T-helper 1 cell (primary cell): ENCODE measurements around the gene PGS1.

Experiments used
- DNase-seq, 5 donors: peaks; one replicate each; pipeline ENCODE4 v3.0.0-alpha.2; 2012 to 2020

Gene PGS1

GRCh38 chr17:78364436-78365281 is 13.8 kb upstream of the PGS1 start:
- DNase-seq: no peak

DNA sequence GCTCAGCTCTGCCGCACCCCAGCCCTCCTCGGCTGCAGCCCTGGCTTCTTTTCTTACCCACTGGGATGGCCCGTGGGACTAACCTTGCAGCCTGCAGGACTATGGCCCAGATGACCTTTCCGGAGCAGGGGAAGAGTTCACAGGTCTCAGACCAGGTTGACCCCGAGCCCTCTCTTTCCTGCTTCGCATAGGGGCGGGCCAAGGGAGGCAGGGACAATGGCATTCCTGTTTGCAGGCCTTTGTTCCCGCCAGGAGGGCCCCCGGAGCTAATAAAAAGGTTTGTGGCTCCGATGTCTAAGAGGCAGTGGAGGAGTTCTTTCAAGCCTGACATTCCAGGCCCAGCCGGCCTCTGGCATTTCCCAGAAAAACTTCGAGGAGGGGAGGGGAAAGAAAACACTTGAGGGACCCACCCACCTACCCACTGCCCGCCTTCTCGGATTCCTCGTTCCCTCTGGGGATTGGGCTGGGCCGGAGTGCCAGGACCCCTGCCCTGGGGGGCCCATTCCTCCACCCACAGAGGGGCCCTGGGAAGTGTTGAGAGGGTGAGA is 12.8 kb upstream of the PGS1 start:
- no peak for DNase-seq

DNA sequence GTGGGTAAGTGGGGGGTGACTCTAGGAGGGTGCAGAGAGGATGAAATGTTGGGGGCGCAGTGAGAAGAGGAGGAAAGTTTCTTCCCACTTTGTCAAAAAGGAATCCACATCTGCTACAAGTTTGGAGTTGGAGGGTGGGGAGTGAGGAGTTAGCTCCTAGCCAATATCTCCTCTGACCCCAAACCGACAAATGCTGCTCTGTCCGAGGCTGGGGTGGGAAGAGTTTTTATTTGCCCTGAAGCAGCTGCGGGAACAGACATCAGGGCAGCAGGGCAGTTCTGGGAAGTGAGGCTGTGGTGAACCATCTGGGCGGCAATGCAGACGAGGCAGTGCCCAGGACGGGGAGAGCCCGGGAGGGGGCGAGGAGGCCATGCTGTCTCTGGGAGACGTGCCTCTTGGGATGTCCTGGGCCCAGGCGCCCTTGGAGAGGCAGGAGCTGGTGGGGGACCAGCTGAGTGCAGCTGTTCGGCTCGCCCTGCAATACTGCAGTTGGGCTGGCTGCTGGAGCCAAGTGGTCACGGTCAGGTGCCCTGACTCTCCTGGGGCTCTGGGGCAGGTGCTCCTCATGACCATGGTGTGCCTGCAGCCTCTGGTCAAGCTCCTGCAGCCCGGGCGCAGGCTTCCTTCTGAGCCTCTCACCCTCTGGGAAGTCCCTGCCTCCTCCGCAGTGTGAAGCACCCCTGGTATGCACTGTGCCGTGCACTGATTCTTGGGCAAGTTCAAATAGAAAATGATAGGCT is 12.2 kb upstream of the PGS1 start:
- no peak for DNase-seq

DNA sequence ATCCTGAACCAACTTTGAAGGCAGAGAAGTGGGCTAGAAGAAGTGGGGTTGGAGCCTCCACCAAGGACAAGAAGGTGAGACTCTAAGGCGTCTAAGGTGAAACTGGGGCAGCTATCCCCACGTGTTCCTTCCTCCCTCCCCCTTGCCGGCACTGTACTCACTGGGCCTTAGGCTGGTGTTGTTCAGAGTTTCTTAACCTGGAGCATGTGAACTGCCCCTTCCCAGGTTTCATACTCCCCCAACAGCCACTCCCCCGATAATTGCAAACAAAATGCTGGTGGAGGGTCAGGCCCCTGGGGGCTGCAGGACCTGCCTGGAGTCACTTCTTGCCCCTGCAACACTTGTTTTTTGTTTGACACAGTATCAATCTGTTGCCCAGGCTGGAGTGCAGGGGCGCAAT is 11.3 kb upstream of the PGS1 start:
- no peak for DNase-seq

DNA sequence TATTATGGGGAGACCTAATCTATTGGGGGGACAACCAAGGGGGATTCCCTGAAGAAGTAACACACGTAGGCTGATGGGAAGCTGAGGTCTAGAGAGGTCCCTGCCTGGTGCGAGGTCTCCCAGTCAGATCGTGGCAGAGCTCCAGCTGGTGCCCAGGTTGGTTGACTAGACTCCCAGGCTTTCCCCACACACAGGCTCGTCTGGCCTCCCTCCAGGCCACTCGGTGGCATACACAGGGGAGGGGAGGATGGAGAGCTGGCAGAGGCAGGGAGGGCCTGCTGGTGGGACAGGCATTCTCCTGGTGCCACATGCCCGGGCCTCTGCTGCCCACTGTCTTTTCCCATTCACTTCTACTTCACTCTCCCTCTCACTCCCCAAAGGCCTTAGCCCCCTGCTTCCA is 10.1 kb upstream of the PGS1 start:
- DNase-seq: no peak

DNA sequence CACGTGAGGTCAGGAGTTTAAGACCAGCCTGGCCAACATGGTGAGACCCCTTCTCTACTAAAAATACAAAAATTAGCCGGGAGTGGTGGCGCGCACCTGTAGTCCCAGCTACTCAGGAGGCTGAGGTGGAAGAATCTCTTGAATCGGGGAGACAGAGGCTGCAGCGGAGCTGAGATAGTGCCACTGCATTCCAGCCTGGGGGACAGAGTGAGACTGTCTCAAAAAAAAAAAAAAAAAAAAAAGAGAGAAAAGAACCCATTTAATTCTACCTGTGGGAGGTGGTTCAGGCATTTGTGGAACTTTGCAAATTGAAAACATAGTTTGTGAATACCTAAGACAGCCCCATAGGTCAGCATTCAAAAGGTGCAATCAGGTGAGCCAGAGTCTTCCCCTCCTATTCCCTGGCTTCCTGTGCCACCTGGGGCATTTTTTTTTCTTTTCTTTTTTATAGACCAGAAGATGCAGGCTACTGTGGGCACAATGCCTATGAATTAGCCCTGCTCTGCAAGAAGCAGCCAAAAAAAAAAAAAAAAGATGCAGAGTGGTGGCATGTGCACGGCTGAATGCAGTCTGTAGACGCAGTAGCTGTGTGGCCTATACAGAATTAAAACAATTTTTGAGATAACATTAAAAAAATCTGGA is 9.5 kb upstream of the PGS1 start:
- DNase-seq: no peak

DNA sequence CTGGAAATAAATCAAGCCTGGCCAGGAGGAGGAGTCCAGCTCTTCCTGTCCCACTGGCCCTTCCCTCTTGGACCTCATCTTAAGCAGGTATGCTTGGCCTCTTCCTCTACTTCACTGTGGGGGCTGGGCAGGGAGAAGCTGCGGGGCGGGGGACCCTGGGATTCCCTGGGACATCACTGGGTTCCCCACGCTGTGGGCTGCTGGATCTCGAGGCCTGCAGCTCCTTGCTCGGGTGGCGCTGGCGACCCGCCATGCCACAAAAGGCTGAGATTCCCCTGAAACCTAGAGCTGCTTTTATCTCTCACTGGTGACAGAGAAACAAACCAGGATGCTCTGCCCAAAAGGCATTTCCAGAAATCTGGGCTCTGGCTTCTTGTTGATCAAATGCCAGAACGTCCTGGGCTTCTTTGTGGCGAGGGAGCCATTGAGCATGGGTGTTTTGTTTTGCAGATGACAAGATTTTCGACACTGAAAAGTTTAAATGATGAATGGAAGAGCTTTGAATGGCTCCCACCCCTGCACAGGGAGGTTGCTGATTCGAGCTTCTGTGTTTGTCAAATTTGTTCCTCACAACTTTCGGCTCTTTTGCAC is 8.6 kb upstream of the PGS1 start:
- no peak for DNase-seq

GRCh38 chr17:78371056-78371455 is 7.4 kb upstream of the PGS1 start:
- no peak for DNase-seq

DNA sequence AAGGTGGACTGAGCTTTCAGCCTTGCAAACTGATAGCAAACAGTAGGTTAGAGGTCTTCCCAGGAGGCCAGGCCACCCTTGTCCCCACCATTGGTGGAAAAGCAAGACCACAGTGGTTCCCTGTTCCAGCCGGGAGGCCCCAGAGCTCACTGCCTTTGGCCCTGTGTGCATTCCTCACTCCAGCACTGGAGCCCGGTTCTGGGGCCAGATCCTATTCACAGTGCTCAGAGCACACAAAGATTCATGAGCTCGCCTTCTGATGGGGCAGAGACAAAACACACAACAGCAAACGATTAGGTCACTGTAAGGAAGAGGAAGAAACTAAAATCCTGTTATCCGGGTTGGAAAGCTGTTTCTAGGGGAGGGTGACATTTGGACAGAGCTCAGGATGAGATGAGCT is 5.6 kb upstream of the PGS1 start:
- no peak for DNase-seq

DNA sequence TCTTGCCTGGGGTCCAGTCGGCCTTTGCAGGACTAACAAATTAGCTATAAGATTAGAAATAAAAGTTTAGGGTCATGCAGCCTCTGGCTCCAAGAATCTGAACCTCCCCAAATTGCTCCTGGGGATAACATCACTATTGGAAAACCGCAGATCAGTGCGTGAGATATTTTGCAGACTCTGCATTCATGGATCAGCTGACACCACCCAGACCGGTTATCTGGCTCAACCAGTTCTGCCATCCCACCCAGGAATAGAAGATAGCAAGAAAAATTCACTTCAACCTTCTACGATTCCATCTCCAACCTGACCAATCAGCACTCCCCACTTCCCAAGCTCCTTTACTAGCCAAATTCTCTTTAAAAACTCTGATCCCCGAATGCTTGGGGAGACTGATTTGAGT is 4.3 kb upstream of the PGS1 start:
- DNase-seq: no peak

DNA sequence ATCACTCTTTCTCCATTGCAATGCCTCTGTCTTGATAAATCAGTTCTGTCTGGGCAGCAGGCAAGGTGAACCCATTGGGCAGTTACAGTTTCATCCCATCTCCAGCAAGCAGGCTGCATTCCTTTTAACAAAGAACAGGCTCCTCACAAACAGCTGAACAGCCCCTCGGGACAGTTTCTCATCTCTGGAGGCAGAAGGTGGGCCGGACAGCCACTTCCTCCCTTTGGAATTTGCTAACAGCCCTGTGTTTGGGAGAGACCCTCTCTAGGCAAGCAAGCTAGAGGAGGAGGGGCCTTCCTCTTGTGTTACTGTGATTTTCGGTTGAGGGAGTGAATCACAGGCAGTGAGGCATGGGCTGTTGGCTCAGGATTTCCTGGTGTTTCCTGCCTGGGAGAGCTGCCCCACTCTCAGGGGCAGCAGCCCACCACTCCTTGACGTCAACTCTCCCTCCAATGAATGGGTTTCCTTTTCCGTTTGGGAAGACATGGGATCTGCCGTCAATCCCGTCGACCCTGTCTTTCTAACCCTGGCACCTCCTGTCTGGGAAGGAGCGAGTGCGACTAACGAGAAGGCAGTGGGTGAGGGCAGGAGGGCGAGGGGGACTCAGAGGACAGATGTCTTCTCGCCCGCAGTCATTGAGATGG is 3.7 kb upstream of the PGS1 start:
- no peak for DNase-seq

GRCh38 chr17:78375401-78376151 is 2.9 kb upstream of the PGS1 start:
- no peak for DNase-seq

GRCh38 chr17:78376161-78376560 is 2.3 kb upstream of the PGS1 start:
- no peak for DNase-seq

- no peak for DNase-seq
Measured at GRCh38 chr17:78377858-78378224, 608 bp upstream of the PGS1 start.

DNA sequence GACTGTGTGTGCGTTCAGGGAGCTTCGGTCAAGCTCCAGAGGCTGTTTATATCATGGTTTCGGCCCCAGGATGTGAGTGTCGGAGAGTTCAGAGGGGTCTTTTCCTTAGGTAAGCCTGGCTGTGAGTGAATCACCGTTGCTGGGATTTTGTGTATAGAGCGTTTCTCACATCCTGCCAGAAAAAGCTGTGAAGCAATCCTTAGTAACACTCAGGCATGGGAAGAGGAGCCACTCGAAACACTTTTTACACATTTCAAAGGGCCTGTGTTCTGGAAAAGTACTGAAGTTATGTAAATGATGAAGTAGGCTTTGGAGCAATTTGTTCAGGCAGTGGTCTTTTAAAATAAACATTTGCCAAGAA is 662 bp downstream of the PGS1 start:
- DNase-seq: peak in 1 of 5 donors; percentile 46

GRCh38 chr17:78380370-78380769 is 1.9 kb downstream of the PGS1 start:
- DNase-seq: peak in 1 of 5 donors; percentile 47

DNA sequence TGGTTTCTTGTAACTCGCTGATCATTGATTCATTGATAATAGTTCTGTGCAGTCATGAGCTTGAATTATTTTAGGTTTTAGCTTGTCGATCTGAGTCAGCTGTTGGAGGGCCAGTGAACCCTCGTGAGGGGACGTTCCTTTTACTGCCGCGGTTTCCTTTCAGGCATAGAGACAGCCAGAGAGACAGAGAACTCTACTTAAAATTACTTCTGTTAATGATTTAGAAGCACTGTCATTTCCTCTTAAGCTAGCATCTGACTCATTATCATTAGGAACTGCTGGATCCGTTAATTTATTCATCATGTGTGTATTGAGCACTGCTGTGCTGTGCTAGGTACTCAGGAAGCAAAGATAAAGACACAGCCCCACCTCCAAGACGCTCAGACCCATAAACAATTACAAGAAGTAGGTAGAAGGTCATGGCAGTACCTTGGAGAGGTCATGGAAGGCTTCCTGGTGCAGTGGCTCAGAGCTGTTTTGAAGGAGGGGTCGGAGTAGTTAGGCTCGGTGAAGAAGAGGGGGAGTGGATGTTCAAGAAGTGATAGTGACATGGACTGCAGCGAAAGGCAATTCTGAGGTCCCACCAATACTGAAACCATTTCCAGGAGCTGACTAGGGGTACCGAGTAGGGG is 3.3 kb downstream of the PGS1 start:
- DNase-seq: peak in 3 of 5 donors; percentile 29 to 86 (median 42)

DNA sequence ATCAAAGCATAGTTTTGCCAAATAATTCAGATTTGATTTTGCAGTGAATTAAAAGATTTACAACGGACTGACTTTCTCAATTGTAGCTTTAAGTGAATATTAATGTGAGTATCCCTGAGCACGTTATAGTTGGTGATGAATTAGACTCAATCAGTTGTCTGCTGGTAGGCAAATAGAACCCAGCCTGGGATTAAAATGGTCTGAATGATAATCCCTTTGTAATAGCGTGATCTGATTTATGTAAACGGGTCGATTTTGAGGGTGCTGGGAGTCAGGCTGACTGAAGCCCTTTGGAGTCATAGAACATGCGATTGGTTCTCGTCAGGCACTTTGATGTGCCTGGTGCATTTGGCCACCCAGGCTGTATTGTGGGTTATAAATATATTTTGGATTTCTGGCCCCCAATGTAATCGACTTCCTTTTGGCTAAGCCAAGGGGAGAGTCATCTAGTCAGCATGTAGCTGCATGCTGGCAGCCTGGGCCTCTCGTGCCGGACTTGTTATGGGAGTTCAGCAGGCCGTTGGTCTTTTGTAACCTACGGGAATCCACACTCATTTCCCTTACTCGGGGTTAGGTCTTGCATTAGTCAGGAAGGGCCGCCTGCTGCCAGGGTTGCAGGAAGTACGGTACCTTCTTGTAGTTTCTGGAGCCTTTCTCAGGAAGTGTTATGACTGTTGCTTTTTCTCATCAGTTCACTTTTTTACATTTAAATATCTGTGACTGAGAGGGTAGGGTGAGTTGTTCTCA is 5.4 kb downstream of the PGS1 start:
- peak in 1 of 5 donors; percentile 89 for DNase-seq

DNA sequence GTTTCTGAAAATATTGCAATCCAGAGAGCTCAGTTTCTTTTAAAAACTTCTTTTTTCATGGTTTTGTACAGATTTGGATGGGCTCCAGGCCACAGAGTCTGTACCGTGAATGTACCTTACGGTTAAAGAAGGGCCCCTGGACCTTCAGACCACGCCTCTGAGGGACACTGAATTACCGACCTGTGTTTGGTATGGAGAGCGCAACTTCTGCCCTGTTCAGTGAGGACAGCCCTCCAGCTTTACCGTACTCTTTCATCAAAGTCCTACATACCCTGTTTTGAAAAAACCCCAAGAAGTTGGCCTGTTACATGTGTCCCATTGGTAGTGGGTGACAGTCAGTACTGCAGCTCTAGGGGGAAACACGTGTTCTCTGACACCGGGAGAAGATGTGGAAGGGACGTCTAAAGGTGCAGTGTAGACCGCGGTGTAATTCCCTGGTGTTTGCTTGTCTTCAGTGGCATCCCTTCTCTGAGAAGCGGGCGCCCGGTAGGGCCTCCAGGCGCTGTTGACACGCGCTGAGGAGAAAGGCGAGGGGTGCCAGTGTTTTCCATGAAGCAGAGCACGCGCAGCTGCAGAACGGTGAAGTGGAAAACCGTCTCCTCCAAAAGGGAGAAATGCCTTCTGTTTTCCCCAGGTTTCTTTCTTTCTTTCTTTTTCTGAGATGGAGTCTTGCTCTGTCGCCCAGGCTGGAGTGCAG is 6.2 kb downstream of the PGS1 start:
- no peak for DNase-seq
